ENCODE data around the gene CHD1L. TPM values are rescaled to one million over a fixed set of nuclear protein-coding genes. Genes with fewer than 3 reads are reported as not detected.

CHD1L gene
- total and polyA plus RNA-seq, 2 donors (not counting 3 experiments of a cell fraction or from before 2014, with no cell fraction given), result 12.3 to 33.8 TPM

DNA sequence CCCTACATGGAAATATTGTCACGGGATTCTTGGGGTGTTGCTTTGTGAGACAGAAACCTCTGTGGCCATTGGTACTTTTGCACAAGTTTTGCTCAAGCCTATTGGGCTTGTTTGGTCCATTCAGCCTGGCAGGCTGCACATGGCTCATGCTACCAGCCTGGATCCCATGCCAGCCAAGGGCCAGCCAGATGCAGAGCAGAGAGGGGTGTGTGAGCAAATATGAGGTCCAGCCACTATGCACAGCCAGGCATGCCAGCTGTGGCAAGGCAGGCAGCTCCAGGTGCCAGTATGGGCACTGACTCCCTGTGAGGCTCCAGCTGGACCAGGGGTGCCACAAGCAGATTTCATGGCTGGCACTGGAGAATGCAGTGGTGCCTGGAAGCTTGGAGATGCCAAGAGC, 6.7 kb upstream of the CHD1L start:
- ChIA-PET CTCF (interaction anchor here (1.3 kb wide), 1 partner anchor 38 kb away, joined by 3 read pairs; no protein-coding TSS in a partner anchor), POLR2A (no interaction called here)
- no TSS peak for BruUV-seq (replicated peaks)
- DNase-seq (ENCODE audit: low read depth, low spot score), result no peak
- H3K36me3 ChIP-seq (ENCODE audit: control insufficient read depth in 2 of 2, extremely low read depth in 1 of 2, insufficient read depth in 2 of 2, low read length in 2 of 2), result no peaks in the 10 kb centered on the region
- H3K9me1 ChIP-seq (replicated peaks; ENCODE audit: control insufficient read depth, extremely low read depth, insufficient read depth, low read length), result no peaks in the 10 kb centered on the region
- intact Hi-C loops (cut with micrococcal nuclease) (no loop called here), dilution Hi-C loops (cut with MboI; ENCODE audit: extremely low pct_ligation_motif_present, low sequenced_read_pairs) (no loop called here)
- no peaks in the 10 kb centered on the region for H3K9me3 ChIP-seq (replicated peaks; ENCODE audit: control insufficient read depth, insufficient read depth, low read length)
- H3K27me3 ChIP-seq (ENCODE audit: control insufficient read depth in 2 of 2, insufficient read depth in 2 of 2, low read length in 2 of 2), result peaks cover 2 to 3% of the 10 kb centered on the region in 2 experiments
- H3K4me3 ChIP-seq (replicated peaks in 1 of 3; ENCODE audit: insufficient read depth in 1 of 3, low read depth in 1 of 3, low read length in 3 of 3), result no peak overlapping the region
- no peak for FAIRE-seq
- H3K79me2 ChIP-seq (ENCODE audit: control insufficient read depth, insufficient read depth, low read length), result no peaks in the 10 kb centered on the region
- no peaks in the 10 kb centered on the region for H3K4me1 ChIP-seq (ENCODE audit: control insufficient read depth, extremely low read depth, insufficient read depth, low read length)
- H3K4me2 ChIP-seq (ENCODE audit: insufficient read depth, low read length), result no peak overlapping the region
- H3K27ac ChIP-seq (ENCODE audit: insufficient read depth, low read depth, low read length), result no peak overlapping the region
- TF ChIP-seq EZH2 (IDR thresholded peaks at IDR 0.05; ENCODE audit: borderline replicate concordance, low read depth, low read length, severe bottlenecking) (no peak), MYC (IDR thresholded peaks at IDR 0.05; ENCODE audit: low read depth, low read length) (no peak), JUN (IDR thresholded peaks at IDR 0.05; ENCODE audit: borderline replicate concordance, insufficient read depth, insufficient read length, low read depth) (no peak), FOS (IDR thresholded peaks at IDR 0.05; ENCODE audit: borderline replicate concordance, insufficient read depth, low read length) (no peak), GATA2 (IDR thresholded peaks at IDR 0.05; ENCODE audit: insufficient read depth, insufficient read length, low read depth, low read length) (no peak), CTCF (IDR thresholded peaks at IDR 0.05; ENCODE audit: extremely low read depth in 1 of 2, insufficient read depth in 1 of 2, low read depth in 1 of 2, low read length in 2 of 2) (no peak), POLR2A (IDR thresholded peaks at IDR 0.05; ENCODE audit: low read depth, low read length) (no peak), POLR2AphosphoS5 (IDR thresholded peaks at IDR 0.05; ENCODE audit: insufficient read depth, low read depth, low read length) (no peak)
- TF ChIP-seq, protein P1, sequence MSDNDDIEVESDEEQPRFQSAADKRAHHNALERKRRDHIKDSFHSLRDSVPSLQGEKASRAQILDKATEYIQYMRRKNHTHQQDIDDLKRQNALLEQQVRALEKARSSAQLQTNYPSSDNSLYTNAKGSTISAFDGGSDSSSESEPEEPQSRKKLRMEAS (IDR thresholded peaks at IDR 0.05; ENCODE audit: insufficient read depth, insufficient read length), result no peak
- H3K9ac ChIP-seq (replicated peaks; ENCODE audit: extremely low read depth, insufficient read depth, low read length), result no peak overlapping the region
- no peak overlapping the region for H2AFZ ChIP-seq (ENCODE audit: low read depth, low read length)
- H4K20me1 ChIP-seq (replicated peaks; ENCODE audit: control insufficient read depth, extremely low read depth, insufficient read depth, low read length), result no peaks in the 10 kb centered on the region

Data from endothelial cell of umbilical vein (primary cell).